ENCODE measurements around the gene SHROOM3. TPM values are rescaled to one million over a fixed set of nuclear protein-coding genes. Genes with fewer than 3 reads are reported as not detected.
A peak's percentile ranks its signal among the peaks of the same experiment; 100 is the strongest.
"Not testable (repeated sequence)": the region's sequence is repeated elsewhere in the genome, so short reads cannot be mapped to it uniquely, and the experiment has no call there.

Gene SHROOM3
- total RNA-seq, 1 experiment from 2014 or later: 70.6 TPM

- peak; percentile 61 for DNase-seq (ENCODE audit: low spot score)
Measured at GRCh38 chr4:76718831-76719230, 283.8 kb downstream of the SHROOM3 start.

- no peak for DNase-seq (ENCODE audit: low spot score)
Measured at GRCh38 chr4:76720121-76720520, 285.1 kb downstream of the SHROOM3 start.

- DNase-seq (ENCODE audit: low spot score): not testable (repeated sequence)
Measured at GRCh38 chr4:76722146-76722545, 287.1 kb downstream of the SHROOM3 start.

GRCh38 chr4:76722838-76723237, 287.8 kb downstream of the SHROOM3 start:
- no peak for DNase-seq (ENCODE audit: low spot score)

DNA sequence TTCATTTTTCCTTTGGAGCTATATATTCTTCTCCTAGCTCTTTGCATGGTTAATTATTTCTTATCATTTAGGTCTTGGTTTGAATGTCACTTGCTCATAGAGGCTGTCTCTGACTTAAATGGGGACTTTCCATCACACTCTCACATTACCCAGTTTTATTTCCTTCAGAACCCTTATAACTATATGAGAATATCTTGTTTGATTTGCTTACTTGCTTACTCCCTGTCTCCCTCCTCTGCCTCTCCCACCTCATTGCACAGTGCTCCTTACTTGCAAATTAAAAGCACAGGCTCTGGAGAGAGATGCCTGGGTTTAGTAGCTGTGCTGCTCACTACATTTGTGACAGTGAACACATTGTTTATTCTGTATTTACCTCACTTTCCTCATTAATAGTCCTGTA, 288.3 kb downstream of the SHROOM3 start:
- peak; percentile 45 for DNase-seq (ENCODE audit: low spot score)

- DNase-seq (ENCODE audit: low spot score): peak; percentile 63
Measured at GRCh38 chr4:76723924-76724323, 288.9 kb downstream of the SHROOM3 start.

DNA sequence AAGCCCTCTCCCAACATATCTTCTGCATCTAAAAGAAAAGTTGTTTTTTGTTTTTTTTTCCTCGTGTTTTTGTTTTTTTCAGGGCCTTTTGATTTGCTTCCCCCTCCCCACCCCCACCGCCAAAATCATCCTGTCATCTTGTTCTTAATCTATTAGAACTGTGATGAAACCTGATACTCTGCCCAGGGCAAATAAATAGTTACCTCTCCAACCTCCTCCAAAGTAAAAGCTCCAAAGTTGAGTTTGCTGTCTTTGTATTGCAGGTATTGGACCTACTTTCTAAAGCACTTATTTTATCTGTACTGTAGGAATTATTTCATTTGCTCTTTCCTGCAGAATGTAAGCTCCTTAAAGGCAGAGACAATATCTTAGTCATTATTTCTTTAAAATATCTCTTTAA, 290.0 kb downstream of the SHROOM3 start:
- DNase-seq (ENCODE audit: low spot score): no peak

- DNase-seq (ENCODE audit: low spot score): no peak
Measured at GRCh38 chr4:76726176-76726575, 291.1 kb downstream of the SHROOM3 start.

DNA sequence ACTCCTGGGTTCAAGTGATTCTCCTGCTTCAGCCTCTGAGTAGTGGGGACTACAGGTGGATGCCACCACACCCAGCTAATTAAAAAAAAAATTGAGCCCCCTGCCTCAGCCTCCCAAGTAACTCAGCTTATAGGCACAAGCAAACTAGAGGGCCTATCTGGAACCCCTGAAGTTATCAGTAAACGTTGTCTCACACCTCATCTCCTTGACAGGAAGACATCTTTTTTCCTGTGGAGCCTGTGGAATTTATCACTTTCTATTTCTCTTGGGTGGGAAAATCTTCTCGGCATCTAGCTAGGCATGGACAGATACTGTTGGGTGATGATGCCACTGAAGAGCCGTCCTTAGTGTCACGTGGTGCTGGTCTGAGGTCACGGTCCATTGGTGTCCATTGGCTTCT, 291.6 kb downstream of the SHROOM3 start:
- no peak for DNase-seq (ENCODE audit: low spot score)

GRCh38 chr4:76727934-76728333, 292.9 kb downstream of the SHROOM3 start:
- DNase-seq (ENCODE audit: low spot score): not testable (repeated sequence)

- no peak for DNase-seq (ENCODE audit: low spot score)
Measured at GRCh38 chr4:76729460-76729859, 294.4 kb downstream of the SHROOM3 start.

DNA sequence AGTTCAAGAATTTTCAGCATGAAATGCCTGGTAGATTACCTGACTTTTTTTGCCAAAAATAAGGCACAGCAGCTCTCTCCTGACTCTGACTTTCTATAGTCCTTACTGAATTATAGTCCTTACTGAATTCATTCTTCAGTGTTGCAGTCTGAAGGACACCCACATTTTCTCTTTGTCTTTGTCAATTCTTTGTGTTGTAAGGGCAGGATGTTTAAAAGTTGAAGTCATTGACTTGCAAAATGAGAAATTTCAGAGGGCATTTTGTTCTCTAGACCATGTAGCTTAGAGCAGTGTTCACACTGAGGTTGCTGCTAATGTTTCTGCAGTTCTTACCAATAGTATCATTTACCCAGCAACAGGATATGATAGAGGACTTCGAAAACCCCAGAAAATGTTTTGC, 295.0 kb downstream of the SHROOM3 start:
- DNase-seq (ENCODE audit: low spot score): no peak

GRCh38 chr4:76732246-76732645, 297.2 kb downstream of the SHROOM3 start:
- no peak for DNase-seq (ENCODE audit: low spot score)

DNA sequence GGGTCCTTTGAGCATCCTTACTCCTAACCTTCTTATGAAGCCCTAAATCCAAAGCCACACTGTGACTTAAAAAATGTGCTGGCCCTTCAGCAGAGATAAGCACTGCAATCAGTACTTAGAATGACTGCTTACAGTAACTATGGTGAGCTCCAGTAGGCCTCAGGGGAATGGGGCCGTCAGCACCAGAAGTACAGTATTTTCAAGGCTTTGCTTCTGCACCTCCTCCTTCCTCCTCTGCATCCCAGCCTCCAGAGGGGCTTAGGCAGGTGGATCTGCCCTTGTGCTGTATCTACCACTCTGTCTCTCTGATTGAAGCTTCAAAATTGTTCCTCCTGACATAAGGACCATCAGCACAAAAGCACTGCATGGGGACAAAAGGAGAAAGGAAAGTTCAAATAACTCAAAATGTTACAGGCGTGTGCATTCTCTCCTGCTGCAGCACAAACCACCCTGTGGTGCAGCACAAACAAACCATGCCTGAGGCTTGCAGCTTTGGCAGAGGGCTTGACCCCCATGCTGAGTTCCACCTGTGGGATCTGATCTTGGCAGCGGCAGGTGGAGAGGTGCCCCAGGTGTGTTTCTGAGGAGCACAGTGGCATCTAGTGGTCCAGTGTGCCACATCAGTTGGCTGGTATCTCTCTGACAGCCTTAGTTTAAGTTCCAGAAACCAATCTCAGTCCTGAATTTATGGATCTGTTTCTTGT, 298.2 kb downstream of the SHROOM3 start:
- peak; percentile 42 for DNase-seq (ENCODE audit: low spot score)

GRCh38 chr4:76736414-76736813, 301.4 kb downstream of the SHROOM3 start:
- DNase-seq (ENCODE audit: low spot score): no peak

DNA sequence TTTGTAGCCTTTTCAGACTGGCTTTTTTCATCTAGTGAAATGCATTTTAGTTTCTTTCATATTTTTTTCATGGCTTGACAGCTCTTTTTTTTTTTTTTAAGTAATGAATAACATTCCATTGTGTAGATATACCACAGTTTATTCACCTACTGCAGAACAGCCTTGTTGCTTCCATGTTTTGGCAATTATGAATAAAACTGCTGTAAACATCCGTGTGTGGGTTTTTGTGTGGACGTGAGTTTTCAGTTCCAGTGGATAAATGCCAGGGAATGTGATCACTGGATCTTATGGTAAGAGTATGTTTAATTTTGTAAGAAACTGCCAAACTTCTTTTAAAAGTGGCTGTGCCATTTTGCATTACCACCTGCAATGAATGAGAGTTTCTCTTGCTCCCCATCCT, 302.2 kb downstream of the SHROOM3 start:
- DNase-seq (ENCODE audit: low spot score): no peak

GRCh38 chr4:76737771-76738085, 302.7 kb downstream of the SHROOM3 start:
- DNase-seq (ENCODE audit: low spot score): no peak

DNA sequence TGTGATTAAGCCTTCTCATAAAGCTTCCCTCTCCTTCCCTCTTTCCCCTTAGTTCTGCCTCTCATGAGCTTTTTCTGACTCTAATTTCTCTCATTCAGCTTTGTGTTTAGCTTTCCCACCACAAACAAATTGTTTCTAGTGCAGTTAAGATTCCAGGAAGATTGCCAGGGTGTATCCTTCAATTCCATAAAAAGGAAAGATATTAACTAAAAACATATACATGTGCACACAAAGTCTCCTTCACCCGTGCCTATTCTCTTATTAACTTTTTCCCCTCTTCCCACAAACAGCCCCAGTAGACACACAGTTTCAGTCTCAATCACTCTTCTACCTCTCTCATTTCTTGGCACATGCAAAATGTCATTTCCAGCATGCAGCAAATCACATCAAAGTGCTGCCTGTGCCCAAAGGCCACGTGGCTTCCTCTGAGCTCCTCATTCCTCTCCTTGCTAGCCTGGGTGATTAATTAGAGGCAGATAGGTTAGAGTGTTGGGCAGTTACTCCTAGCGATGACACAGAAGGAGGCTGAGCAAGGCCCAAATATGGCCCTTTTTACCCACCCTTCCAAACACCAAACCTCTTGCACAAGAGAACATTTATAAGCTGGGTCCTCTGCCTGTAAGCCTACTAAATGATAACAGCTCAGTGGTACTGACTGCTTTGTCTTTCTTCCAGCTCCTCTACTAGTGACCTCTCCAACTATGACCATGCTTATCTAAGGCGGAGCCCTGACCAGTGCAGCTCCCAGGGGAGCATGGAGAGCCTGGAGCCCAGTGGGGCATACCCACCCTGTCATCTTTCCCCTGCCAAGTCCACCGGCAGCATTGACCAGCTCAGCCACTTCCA, 303.3 kb downstream of the SHROOM3 start:
- DNase-seq (ENCODE audit: low spot score): no peak

GRCh38 chr4:76740192-76740591, 305.2 kb downstream of the SHROOM3 start:
- no peak for DNase-seq (ENCODE audit: low spot score)

- no peak for DNase-seq (ENCODE audit: low spot score)
Measured at GRCh38 chr4:76740866-76741662, 306.0 kb downstream of the SHROOM3 start.

GRCh38 chr4:76741663-76742020, 306.6 kb downstream of the SHROOM3 start:
- DNase-seq (ENCODE audit: low spot score): no peak

DNA sequence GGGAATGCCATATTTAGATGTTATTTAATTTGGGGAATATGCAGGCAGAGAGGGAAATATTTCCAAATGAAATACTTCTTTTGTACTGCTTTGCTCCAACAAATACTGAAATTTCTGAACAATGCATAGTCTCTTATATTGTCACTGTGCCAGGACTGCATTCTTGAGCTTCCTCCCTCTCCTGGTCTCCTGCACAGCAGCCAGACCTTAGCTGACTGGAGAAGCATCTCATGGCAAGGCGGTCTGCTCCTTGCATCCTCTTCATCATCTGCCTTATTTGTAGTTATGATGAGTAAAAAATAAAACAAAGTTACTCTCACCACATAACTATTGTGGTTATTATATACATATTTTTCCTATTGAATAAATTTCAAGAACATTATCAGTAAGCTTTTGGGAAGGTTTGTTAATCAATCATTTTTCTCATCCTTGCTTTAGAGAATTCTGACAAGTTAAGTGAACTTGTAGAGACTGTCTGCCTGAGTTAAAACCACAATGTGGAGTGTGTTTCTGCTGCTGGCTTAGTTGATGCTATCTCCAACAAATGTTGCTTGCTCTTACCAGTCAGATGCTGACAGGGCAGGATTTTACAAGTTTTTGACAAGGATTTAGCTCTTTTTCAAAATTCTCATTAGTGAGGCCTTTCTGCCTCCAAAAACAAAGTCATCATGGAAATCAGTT, 309.4 kb downstream of the SHROOM3 start:
- no peak for DNase-seq (ENCODE audit: low spot score)

Measured in HT-29 (cell line).